Small intestine (tissue), 7 donors: ENCODE data around the gene NEDD4L. TPM values are rescaled to one million over a fixed set of nuclear protein-coding genes. Genes with fewer than 3 reads are reported as not detected.
A peak's percentile ranks its signal among the peaks of the same experiment; 100 is the strongest.

ENCODE experiments used
- DNase-seq, 2 donors: peaks; one replicate each; pipeline versions ENCODE4 v3.0.0 to v3.0.0-alpha.2; 2013
- FAIRE-seq: peaks from 2 replicates; lab custom pipeline; 2012; peaks lifted over from hg19 to GRCh38; lab: Jason Lieb, UNC
- H3K27ac ChIP-seq, 3 donors: one replicate each; pipeline ENCODE4 v1.5.1; 2013; ENCODE audit warnings: low read length in 2 of 3, mild to moderate bottlenecking in 2 of 3, control low read depth in 1 of 3, inconsistent platforms in 1 of 3, low read depth in 1 of 3, moderate library complexity in 1 of 3
- H3K27me3 ChIP-seq, 3 donors: one replicate each; pipeline ENCODE4 v1.6.1; 2013; ENCODE audit warnings: low read length in 3 of 3, inconsistent platforms in 1 of 3; ENCODE audit not compliant: control insufficient read depth in 3 of 3, insufficient read depth in 3 of 3
- H3K36me3 ChIP-seq, 3 donors: one replicate each; pipeline ENCODE4 v1.6.1; 2013; ENCODE audit warnings: low read length in 3 of 3, inconsistent platforms in 1 of 3, low read depth in 1 of 3, mild to moderate bottlenecking in 1 of 3, moderate library complexity in 1 of 3; ENCODE audit not compliant: control insufficient read depth in 3 of 3, insufficient read depth in 2 of 3
- H3K4me1 ChIP-seq, 3 donors: one replicate each; pipeline ENCODE4 v1.6.1; 2013; ENCODE audit warnings: low read length in 2 of 3, inconsistent platforms in 1 of 3, low read depth in 1 of 3, mild to moderate bottlenecking in 1 of 3, moderate library complexity in 1 of 3; ENCODE audit not compliant: control insufficient read depth in 3 of 3, insufficient read depth in 2 of 3
- H3K4me3 ChIP-seq, 3 donors: one replicate each; pipeline ENCODE4 v1.5.1; 2013; ENCODE audit warnings: low read length in 3 of 3, control low read depth in 1 of 3, inconsistent platforms in 1 of 3, low read depth in 1 of 3, mild to moderate bottlenecking in 1 of 3, moderate library complexity in 1 of 3
- H3K9me3 ChIP-seq, 2 donors: one replicate each; pipeline ENCODE4 v1.6.1; 2013; ENCODE audit warnings: low read depth in 1 of 2, low read length in 1 of 2; ENCODE audit not compliant: control insufficient read depth in 2 of 2, insufficient read depth in 1 of 2
- WGBS, 3 donors: extraction: QIAGEN DNeasy Blood & Tissue Kit; methylation state at CpG; one replicate each; pipeline ENCODE4 v1.1.7; 2013; 5-methylcytosine and 5-hydroxymethylcytosine counted together
- polyA plus RNA-seq, 4 donors: library from polyadenylated mRNA; stranded (reverse) in 3 of 4; unstranded in 1 of 4; fragments of 200-250 nt in 3 of 4; fragments of 120-200 nt in 1 of 4; gene quantifications; one replicate each; pipeline versions ENCODE4 v1.2.1 to v1.2.3, GENCODE V29; 2013
- donor health status: healthy with polysubstance abuse.
- donor health status: control.
- donor health status: control.
- donor health status: Bipolar disorder and iron deficiency.
- donor health status: healthy.

Gene NEDD4L
- polyA plus RNA-seq, 4 donors, result 36.5 to 113 (median 96.2) TPM

DNA sequence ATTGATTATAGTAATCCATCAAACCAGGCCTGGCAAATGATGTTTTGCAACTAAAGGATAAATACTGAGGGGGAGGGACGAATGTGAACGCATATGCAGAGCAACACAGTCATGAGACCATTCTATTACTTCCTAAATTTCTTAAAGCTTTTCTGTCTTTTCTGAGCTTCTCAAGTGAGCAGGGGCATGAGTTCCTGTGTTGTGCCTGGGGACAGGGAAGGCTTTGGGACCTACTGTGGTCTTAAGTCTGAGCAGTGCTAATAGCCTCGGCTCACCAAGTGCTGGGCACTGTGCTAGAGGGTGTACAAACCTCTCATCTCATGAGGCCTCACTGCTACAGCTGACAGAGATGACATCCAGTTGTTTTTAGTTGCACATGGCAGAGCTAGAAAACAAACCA is 182.4 kb downstream of the NEDD4L start:
- Histone ChIP-seq H3K4me1 (peaks cover 4 to 56% (median 13%) of the 10 kb centered on the region in 3 donors), H3K27me3 (no peaks in the 10 kb centered on the region), H3K9me3 (no peaks in the 10 kb centered on the region), H3K4me3 (no peak overlapping the region), H3K36me3 (peaks cover 0 to 29% (median 0%) of the 10 kb centered on the region in 3 donors), H3K27ac (no peak overlapping the region)
- FAIRE-seq, result no peak
- 66 to 87% (median 84%) methylated on average over 3 of the region's 3 CpGs for WGBS, 3 donors
- DNase-seq, result no peak

DNA sequence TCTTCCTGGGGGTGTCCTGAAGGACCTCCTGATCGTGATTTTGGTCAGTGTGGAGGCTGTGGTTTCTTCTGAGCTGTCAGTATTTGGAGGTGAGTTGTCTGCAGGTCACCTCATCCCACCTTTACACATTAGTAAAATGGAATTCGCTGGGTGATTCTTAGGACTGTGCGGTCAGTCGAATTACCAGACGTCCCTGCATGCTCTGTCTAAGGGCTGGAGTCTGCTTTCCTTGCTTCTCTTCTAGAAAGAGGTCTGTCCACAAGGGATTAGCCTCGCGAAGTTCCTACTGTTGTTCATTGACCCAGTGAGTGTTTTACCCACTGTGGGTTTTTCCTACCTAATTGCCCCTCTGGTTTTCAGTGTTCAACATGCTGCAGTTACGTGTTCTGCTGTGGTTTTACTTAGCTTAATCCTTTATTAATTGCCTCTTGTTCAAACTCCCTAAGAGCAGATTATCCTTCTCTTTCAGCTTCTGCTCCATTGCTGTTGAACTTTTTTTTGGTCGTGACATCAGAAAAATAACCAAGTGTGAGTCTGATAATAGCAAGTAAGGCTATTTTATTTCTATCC is 183.4 kb downstream of the NEDD4L start:
- H3K4me1 ChIP-seq, result peaks cover 7 to 66% (median 13%) of the 10 kb centered on the region in 3 donors
- no peak overlapping the region for H3K4me3 ChIP-seq
- DNase-seq (no peak), FAIRE-seq (no peak)
- no peak overlapping the region for H3K27ac ChIP-seq
- WGBS, 3 donors, result 89 to 95% (median 91%) methylated on average over 9 of the region's 9 CpGs
- H3K27me3 ChIP-seq, result no peaks in the 10 kb centered on the region
- H3K9me3 ChIP-seq, result no peaks in the 10 kb centered on the region
- peaks cover 0 to 31% (median 0%) of the 10 kb centered on the region in 3 donors for H3K36me3 ChIP-seq

DNA sequence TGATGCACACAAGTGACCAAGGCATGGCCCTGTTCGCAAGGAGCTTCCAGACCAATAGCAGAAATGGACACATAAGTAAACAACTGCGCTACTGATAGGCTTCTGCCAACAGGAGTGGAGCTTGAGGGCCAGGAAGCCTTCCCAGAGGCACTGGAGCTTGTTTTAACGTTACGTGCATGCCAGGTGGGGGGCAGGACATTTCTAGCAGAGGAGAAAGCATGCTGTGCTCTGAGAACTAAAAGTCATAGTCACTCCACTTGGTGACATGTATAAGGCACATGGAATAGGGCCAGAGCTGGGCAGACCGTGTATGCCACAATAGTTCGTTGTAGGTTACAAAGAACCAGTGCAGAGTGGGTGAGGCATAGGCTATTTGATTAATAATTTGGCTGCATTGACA is 184.2 kb downstream of the NEDD4L start:
- FAIRE-seq (no peak), DNase-seq (no peak)
- WGBS, 3 donors, result 76 to 88% (median 83%) methylated on average over 6 of the region's 6 CpGs
- peaks cover 0 to 31% (median 0%) of the 10 kb centered on the region in 3 donors for H3K36me3 ChIP-seq
- H3K27ac ChIP-seq, result no peak overlapping the region
- peaks cover 7 to 73% (median 10%) of the 10 kb centered on the region in 3 donors for H3K4me1 ChIP-seq
- no peaks in the 10 kb centered on the region for H3K9me3 ChIP-seq
- no peaks in the 10 kb centered on the region for H3K27me3 ChIP-seq
- no peak overlapping the region for H3K4me3 ChIP-seq

DNA sequence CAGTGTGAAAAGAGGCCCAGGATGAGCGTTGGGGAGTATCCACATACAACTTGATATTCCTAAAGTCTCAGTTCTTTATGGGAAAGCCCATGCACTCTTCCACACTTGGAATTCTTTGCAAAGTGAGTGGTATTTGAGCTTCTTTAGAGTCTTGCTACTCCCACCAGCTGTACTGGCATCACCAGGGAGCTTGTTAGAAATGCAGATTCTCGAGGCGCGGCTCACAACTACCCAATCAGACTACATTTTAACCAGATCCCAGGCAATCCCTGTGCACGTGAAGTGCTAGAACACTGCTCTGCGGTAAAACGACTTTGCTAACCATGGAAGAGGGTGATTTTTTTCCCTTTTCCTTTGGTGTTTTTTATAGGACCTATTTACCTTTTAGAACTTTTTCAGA is 184.7 kb downstream of the NEDD4L start:
- H3K27ac ChIP-seq, result no peak overlapping the region
- no peak for FAIRE-seq
- H3K4me3 ChIP-seq, result no peak overlapping the region
- no peaks in the 10 kb centered on the region for H3K27me3 ChIP-seq
- H3K4me1 ChIP-seq, result peaks cover 5 to 73% (median 5%) of the 10 kb centered on the region in 3 donors
- no peak for DNase-seq
- peaks cover 0 to 29% (median 0%) of the 10 kb centered on the region in 3 donors for H3K36me3 ChIP-seq
- H3K9me3 ChIP-seq, result no peaks in the 10 kb centered on the region
- 87% methylated on average over 7 of the region's 7 CpGs for WGBS, 3 donors

DNA sequence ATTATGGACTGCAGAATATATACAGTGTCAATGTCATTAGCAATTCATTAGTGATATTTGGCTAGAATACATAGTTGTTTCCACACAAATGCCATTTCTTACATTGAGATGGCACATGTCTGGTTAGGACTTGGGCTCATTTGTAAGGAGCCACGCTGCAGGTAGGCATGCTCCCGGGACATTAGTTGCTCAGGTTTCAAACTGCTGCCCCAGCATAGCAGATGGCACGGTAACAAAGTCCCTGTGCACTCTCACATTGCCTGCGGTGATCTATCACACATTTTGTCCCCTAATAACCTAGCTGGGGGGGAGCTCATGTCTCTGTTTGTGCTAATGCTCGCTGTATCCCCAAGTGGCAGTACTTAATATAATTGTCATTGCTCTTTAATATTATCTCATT is 185.1 kb downstream of the NEDD4L start:
- Histone ChIP-seq H3K36me3 (peaks cover 0 to 28% (median 0%) of the 10 kb centered on the region in 3 donors), H3K9me3 (no peaks in the 10 kb centered on the region), H3K4me1 (peaks cover under 1 to 71% (median 5%) of the 10 kb centered on the region in 3 donors), H3K4me3 (no peak overlapping the region), H3K27ac (no peak overlapping the region), H3K27me3 (no peaks in the 10 kb centered on the region)
- WGBS, 3 donors, result 80 to 88% (median 81%) methylated on average over 5 of the region's 5 CpGs
- FAIRE-seq (no peak), DNase-seq (no peak)

DNA sequence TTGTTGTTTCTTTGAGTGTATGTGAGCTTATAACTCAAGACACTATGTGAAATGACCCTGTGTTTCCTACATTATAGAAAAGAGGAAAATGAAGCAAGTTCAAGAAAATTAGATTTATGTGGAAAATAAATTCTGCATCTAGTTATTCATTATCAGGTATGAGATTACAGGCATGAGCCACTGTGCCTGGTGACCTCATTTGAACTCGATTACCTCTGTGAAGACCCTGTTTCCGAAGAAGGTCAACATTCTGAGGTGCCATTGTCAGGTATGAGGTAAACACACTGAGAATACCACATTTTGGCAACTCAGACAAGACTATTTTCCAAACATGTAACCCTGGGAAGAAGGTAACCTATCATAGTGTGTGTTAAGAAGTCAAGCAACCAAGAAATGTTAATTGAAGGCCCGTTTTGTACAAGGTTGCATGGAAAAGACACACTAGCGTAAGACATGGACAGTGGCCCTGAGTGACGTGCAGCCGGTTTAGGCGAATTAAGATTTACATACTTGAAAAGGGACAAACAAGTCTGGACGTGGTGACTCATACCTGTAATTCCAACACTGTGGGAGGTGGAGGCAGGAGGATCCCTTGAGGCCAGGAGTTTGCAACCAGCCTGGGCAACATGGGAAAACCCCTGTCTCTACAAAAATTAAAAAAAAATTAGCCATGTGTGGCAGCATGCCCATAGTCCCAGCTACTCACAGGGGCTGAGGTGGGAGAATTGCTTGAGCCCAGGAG is 186.6 kb downstream of the NEDD4L start:
- FAIRE-seq (no peak), DNase-seq (peak in 1 of 2 donors; percentile 35)
- Histone ChIP-seq H3K27me3 (no peaks in the 10 kb centered on the region), H3K27ac (peak overlapping the region in 1 of 3 donors; percentile 96), H3K9me3 (no peaks in the 10 kb centered on the region), H3K4me1 (peaks cover 0 to 72% (median 7%) of the 10 kb centered on the region in 3 donors), H3K36me3 (peaks cover 0 to 28% (median 0%) of the 10 kb centered on the region in 3 donors), H3K4me3 (no peak overlapping the region)
- WGBS, 3 donors, result 51 to 73% (median 65%) methylated on average over 8 of the region's 8 CpGs

DNA sequence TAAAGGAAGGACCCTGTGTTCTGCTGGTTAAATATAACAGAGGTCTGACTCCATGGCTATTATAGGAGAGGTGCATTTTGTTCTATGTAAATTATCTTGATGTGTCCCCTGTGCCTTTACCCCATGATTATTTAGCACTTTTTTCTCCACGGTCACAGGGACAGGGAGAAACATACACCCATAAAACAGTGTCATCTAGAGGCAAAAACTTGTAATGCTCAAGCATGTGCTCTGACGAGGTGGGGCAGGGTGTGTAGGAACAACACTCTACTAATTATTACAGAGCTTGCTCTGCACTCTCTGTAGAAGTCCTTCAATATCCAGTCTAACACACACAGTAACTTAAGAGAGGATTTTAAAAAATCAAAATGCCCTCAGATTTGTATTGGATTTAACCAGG is 187.9 kb downstream of the NEDD4L start:
- peak; percentile 86 to 89 for DNase-seq
- Histone ChIP-seq H3K4me1 (peaks cover 0 to 70% (median 7%) of the 10 kb centered on the region in 3 donors), H3K9me3 (no peaks in the 10 kb centered on the region), H3K36me3 (peaks cover 0 to 25% (median 0%) of the 10 kb centered on the region in 3 donors), H3K27ac (peak overlapping the region; percentile 35 to 96 (median 52)), H3K27me3 (no peaks in the 10 kb centered on the region), H3K4me3 (no peak overlapping the region)
- WGBS, 3 donors, result 10 to 58% (median 16%) methylated on average over 2 of the region's 2 CpGs
- FAIRE-seq, result no peak

DNA sequence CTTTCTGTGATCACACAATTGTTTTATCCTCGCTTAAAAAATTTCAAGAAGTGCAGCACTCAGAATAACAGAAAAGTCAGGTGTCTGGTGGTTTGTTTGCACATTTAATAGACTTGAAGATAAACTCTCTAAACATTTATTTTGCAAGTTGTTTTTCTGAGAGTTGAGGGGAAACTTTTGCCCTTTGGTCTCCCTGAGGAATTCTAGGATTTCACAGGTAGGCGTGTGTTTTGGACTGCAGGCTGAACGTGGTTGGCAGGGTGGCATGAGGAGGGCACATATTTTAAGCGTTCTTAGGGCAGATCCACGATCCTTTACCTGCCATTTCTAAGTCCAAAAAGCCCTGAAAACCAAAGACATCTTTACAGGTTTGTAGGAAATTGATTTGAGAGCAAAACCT is 188.6 kb downstream of the NEDD4L start:
- Histone ChIP-seq H3K4me1 (peaks cover 0 to 74% (median 7%) of the 10 kb centered on the region in 3 donors), H3K9me3 (no peaks in the 10 kb centered on the region), H3K36me3 (peaks cover 0 to 22% (median 0%) of the 10 kb centered on the region in 3 donors), H3K4me3 (no peak overlapping the region), H3K27ac (peak overlapping the region; percentile 35 to 96 (median 52)), H3K27me3 (no peaks in the 10 kb centered on the region)
- no peak for FAIRE-seq
- WGBS, 3 donors, result 7 to 62% (median 23%) methylated on average over 5 of the region's 5 CpGs
- peak; percentile 44 to 78 for DNase-seq
